Vagina (tissue), 2 donors: ENCODE data around the gene SMYD5. TPM values are rescaled to one million over a fixed set of nuclear protein-coding genes. Genes with fewer than 3 reads are reported as not detected.
"Not testable (repeated sequence)": the region's sequence is repeated elsewhere in the genome, so short reads cannot be mapped to it uniquely, and the experiment has no call there.

Experiments
- DNase-seq, 2 donors: peaks; one replicate each; pipeline ENCODE4 v3.0.0-alpha.2; 2017; ENCODE audit errors: extremely low spot score in 2 of 2
- H3K27ac ChIP-seq: fragments of 200-600 bp; sonication (generic); one replicate; pipeline ENCODE4 v1.5.1; 2019
- H3K27me3 ChIP-seq: fragments of 200-600 bp; sonication (generic); one replicate; pipeline ENCODE4 v1.5.1; 2019
- H3K36me3 ChIP-seq, 2 donors: fragments of 200-600 bp; sonication (generic); one replicate each; pipeline ENCODE4 v1.5.1; 2017 to 2019
- H3K4me1 ChIP-seq: fragments of 200-600 bp; sonication (generic); one replicate; pipeline ENCODE4 v1.5.1; 2019
- H3K4me3 ChIP-seq, 2 donors: fragments of 200-600 bp; sonication (generic); 1 replicate in 1 of 2; 2 replicates in 1 of 2; pipeline ENCODE4 v1.5.1; 2016 to 2019
- H3K9me3 ChIP-seq: fragments of 200-600 bp; sonication (generic); one replicate; pipeline ENCODE4 v1.5.1; 2019
- POLR2A ChIP-seq, 2 donors: fragments of 450-650 bp; IDR thresholded peaks; one replicate each; pipeline ENCODE4 v1.6.1; 2017; ENCODE audit warnings: antibody characterized with exemption in 2 of 2, mild to moderate bottlenecking in 2 of 2, moderate library complexity in 2 of 2
- POLR2AphosphoS5 ChIP-seq, 2 donors: sonication (generic); formaldehyde crosslinking; IDR thresholded peaks; one replicate each; pipeline ENCODE4 v1.9.0; 2017; ENCODE audit warnings: antibody characterized with exemption in 2 of 2, mild to moderate bottlenecking in 2 of 2, low read depth in 1 of 2; ENCODE audit not compliant: insufficient read depth in 1 of 2
- intact Hi-C: fragments of 100-400 bp; cut with DNase I; formaldehyde crosslinking; loops from one replicate; pipeline ENCODE4 v1.15.1; 2023
- total RNA-seq: library from RNA; depleted of rRNA; stranded (reverse); fragments of >200 nt; gene quantifications from one replicate; pipeline ENCODE4 v1.2.3, GENCODE V29; 2016
- TF ChIP-seq, protein P1 (sequence below), 3 experiments: fragments of 450-650 bp in 2 of 3; fragments of 200-600 bp in 1 of 3; sonication (generic) in 1 of 3; IDR thresholded peaks; one replicate each; pipeline ENCODE4 v1.5.1; 2017 to 2019; ENCODE audit warnings: antibody characterized with exemption in 3 of 3, mild to moderate bottlenecking in 2 of 3, moderate library complexity in 2 of 3

Gene SMYD5
- total RNA-seq = 16.0 TPM

GRCh38 chr2:73214120-73215035 lies at the start of gene SMYD5:
TSS of gene SMYD5 (plus strand) at chr2:73214245. CDS start at chr2:73214267, 22 bp downstream.
- no peaks in the 10 kb centered on the region for H3K27me3 ChIP-seq
- intact Hi-C loops = no loop called here
- H3K27ac ChIP-seq = peak within 1 kb of the TSS; percentile 83
- H3K4me1 ChIP-seq = peaks cover 36% of the 10 kb centered on the region
- H3K36me3 ChIP-seq = peaks cover 0 to 5% of the 10 kb centered on the region in 2 donors
- no peak for DNase-seq
- no peaks in the 10 kb centered on the region for H3K9me3 ChIP-seq
- TF ChIP-seq POLR2A (IDR thresholded peaks at IDR 0.05) (no peak), POLR2AphosphoS5 (IDR thresholded peaks at IDR 0.05; ENCODE audit: insufficient read depth in 1 of 2, low read depth in 1 of 2) (peak in 1 of 2 donors; percentile 88)
- TF ChIP-seq, protein P1, sequence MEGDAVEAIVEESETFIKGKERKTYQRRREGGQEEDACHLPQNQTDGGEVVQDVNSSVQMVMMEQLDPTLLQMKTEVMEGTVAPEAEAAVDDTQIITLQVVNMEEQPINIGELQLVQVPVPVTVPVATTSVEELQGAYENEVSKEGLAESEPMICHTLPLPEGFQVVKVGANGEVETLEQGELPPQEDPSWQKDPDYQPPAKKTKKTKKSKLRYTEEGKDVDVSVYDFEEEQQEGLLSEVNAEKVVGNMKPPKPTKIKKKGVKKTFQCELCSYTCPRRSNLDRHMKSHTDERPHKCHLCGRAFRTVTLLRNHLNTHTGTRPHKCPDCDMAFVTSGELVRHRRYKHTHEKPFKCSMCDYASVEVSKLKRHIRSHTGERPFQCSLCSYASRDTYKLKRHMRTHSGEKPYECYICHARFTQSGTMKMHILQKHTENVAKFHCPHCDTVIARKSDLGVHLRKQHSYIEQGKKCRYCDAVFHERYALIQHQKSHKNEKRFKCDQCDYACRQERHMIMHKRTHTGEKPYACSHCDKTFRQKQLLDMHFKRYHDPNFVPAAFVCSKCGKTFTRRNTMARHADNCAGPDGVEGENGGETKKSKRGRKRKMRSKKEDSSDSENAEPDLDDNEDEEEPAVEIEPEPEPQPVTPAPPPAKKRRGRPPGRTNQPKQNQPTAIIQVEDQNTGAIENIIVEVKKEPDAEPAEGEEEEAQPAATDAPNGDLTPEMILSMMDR (IDR thresholded peaks at IDR 0.05) = peak in 1 of 3 experiments; percentile 20
- peak within 1 kb of the TSS; percentile 86 to 95 for H3K4me3 ChIP-seq

- intact Hi-C loops, H3K4me1 ChIP-seq, H3K27ac ChIP-seq, H3K27me3 ChIP-seq, DNase-seq, H3K9me3 ChIP-seq, H3K4me3 ChIP-seq, H3K36me3 ChIP-seq: not testable (repeated sequence)
Measured at GRCh38 chr2:73165978-73166377, 48.1 kb upstream of the SMYD5 start.

DNA sequence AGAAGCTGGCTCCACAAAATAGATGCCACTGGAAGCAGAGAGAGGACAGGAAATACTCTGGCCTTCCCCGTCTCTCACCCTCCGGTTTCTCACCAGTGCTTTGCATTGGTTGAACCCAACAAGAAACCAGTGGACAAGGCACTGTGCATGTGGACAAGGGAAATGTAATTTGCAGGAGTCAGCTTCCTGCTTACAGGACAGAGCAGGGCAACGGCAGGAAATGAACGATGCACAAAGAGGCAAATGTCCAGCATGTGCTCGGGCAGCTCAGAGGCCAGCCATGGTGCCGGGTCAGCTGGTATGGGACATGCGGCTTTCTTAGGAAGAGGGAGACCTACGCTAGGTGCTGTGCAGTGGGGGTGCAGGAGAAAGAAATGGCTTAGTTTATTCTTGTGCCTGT lies 47.2 kb upstream of the SMYD5 start:
- H3K4me3 ChIP-seq, H3K27me3 ChIP-seq, DNase-seq, H3K9me3 ChIP-seq, H3K4me1 ChIP-seq, H3K27ac ChIP-seq, H3K36me3 ChIP-seq, intact Hi-C loops: not testable (repeated sequence)

GRCh38 chr2:73168348-73168747 lies 45.7 kb upstream of the SMYD5 start:
- intact Hi-C loops, H3K27me3 ChIP-seq, H3K4me1 ChIP-seq, DNase-seq, H3K36me3 ChIP-seq, H3K27ac ChIP-seq, H3K4me3 ChIP-seq, H3K9me3 ChIP-seq: not testable (repeated sequence)

DNA sequence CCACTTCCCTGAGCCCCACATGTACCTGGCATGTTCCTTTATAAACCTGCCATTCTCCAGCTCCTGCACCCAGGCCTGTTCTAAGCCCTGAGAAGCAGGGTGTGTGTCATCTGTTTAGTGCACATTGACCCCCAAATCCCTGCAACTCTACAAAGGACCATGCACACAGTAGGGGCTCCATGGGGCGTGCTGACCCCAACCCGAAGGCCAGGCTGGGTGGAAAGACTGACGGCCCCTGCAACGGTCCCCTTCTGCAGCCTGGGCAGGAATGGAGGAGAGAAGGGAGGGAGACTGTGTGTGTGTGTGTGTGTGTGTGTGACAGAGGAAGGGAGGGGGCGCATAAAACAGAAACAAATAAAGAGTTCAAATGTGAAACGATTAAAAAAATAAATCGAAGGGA lies 43.7 kb upstream of the SMYD5 start:
- H3K4me1 ChIP-seq, intact Hi-C loops, H3K27ac ChIP-seq, H3K27me3 ChIP-seq, H3K4me3 ChIP-seq, DNase-seq, H3K36me3 ChIP-seq, H3K9me3 ChIP-seq: not testable (repeated sequence)

- H3K27ac ChIP-seq = no peak overlapping the region
- H3K9me3 ChIP-seq = no peaks in the 10 kb centered on the region
- DNase-seq = no peak
- H3K27me3 ChIP-seq = no peaks in the 10 kb centered on the region
- no peak overlapping the region for H3K4me3 ChIP-seq
- peaks cover 25% of the 10 kb centered on the region for H3K4me1 ChIP-seq
- TF ChIP-seq POLR2A (IDR thresholded peaks at IDR 0.05) (no peak), POLR2AphosphoS5 (IDR thresholded peaks at IDR 0.05; ENCODE audit: insufficient read depth in 1 of 2, low read depth in 1 of 2) (no peak)
- TF ChIP-seq, protein P1 (IDR thresholded peaks at IDR 0.05) = no peak
- intact Hi-C loops = no loop called here
- no peaks in the 10 kb centered on the region for H3K36me3 ChIP-seq
Measured at GRCh38 chr2:73172963-73173362, 41.1 kb upstream of the SMYD5 start.

DNA sequence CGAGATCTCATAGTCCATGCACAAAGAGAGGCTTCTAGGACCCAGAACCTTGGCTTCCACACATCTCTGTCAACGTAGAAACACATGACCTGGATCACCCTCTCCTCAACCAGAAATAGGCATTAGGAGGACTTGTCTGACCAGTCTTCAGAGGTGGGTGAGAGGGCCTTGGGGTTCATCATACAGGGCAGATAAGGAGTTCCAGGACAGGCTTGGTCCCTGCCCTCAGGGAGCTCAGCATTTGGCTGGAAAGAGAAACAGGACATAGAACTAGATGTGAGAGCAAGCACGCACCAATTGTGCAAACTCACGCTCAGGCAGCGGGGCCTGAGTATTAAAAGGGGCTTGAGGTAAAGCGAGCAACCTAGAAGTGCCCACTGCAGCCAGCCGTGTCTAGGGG lies 40.3 kb upstream of the SMYD5 start:
- no peak for DNase-seq
- intact Hi-C loops = no loop called here

More for the DNA sequence above, 40.3 kb upstream of the SMYD5 start:
- no peaks in the 10 kb centered on the region for H3K27me3 ChIP-seq
- TF ChIP-seq POLR2A (IDR thresholded peaks at IDR 0.05) = no peak
- peaks cover 25% of the 10 kb centered on the region for H3K4me1 ChIP-seq
- no peaks in the 10 kb centered on the region for H3K9me3 ChIP-seq
- H3K36me3 ChIP-seq = no peaks in the 10 kb centered on the region
- no peak overlapping the region for H3K27ac ChIP-seq
- no peak overlapping the region for H3K4me3 ChIP-seq
